ENCODE data around the gene TMEM145.

TMEM145 gene

GRCh38 chr19:42353341-42354015 is 40.4 kb downstream of the TMEM145 start:
- Mint-ChIP-seq H3K27ac (no peak overlapping the region), H3K4me3 (no peak overlapping the region), H3K4me1 (peaks cover 12% of the 10 kb centered on the region), H3K36me3 (peaks cover 15% of the 10 kb centered on the region), H3K9me3 (no peaks in the 10 kb centered on the region), H3K27me3 (no peaks in the 10 kb centered on the region)
- DNase-seq (ENCODE audit: low spot score in 2 of 2) (no peak), ATAC-seq (ENCODE audit: low read depth) (no peak)

GRCh38 chr19:42355896-42356295 is 42.8 kb downstream of the TMEM145 start:
- H3K27ac Mint-ChIP-seq = no peak overlapping the region
- no peak for DNase-seq (ENCODE audit: low spot score in 2 of 2)
- H3K27me3 Mint-ChIP-seq = no peaks in the 10 kb centered on the region
- no peaks in the 10 kb centered on the region for H3K9me3 Mint-ChIP-seq
- H3K4me1 Mint-ChIP-seq = peaks cover 9% of the 10 kb centered on the region
- no peak overlapping the region for H3K4me3 Mint-ChIP-seq
- ATAC-seq (ENCODE audit: low read depth) = no peak
- peaks cover 15% of the 10 kb centered on the region for H3K36me3 Mint-ChIP-seq

GRCh38 chr19:42356686-42357085 is 43.6 kb downstream of the TMEM145 start:
- Mint-ChIP-seq H3K4me1 (peaks cover 11% of the 10 kb centered on the region), H3K36me3 (peaks cover 18% of the 10 kb centered on the region), H3K27ac (no peak overlapping the region), H3K4me3 (no peak overlapping the region), H3K9me3 (no peaks in the 10 kb centered on the region), H3K27me3 (no peaks in the 10 kb centered on the region)
- DNase-seq (ENCODE audit: low spot score in 2 of 2) (no peak), ATAC-seq (ENCODE audit: low read depth) (no peak)

GRCh38 chr19:42357290-42357689 is 44.2 kb downstream of the TMEM145 start:
- H3K4me1 Mint-ChIP-seq = peaks cover 8% of the 10 kb centered on the region
- ATAC-seq (ENCODE audit: low read depth) = no peak
- H3K9me3 Mint-ChIP-seq = no peaks in the 10 kb centered on the region

GRCh38 chr19:42360787-42361544 is 47.9 kb downstream of the TMEM145 start:
- Mint-ChIP-seq H3K4me3 (no peak overlapping the region), H3K9me3 (peaks cover 1% of the 10 kb centered on the region), H3K27ac (peak overlapping the region; percentile 84), H3K4me1 (peaks cover 30% of the 10 kb centered on the region), H3K36me3 (peaks cover 11% of the 10 kb centered on the region), H3K27me3 (no peaks in the 10 kb centered on the region)
- ATAC-seq (ENCODE audit: low read depth) (no peak), DNase-seq (ENCODE audit: low spot score in 2 of 2) (no peak)

More at GRCh38 chr19:42357290-42357689, 44.2 kb downstream of the TMEM145 start:
- no peaks in the 10 kb centered on the region for H3K27me3 Mint-ChIP-seq
- no peak overlapping the region for H3K27ac Mint-ChIP-seq
- no peak for DNase-seq (ENCODE audit: low spot score in 2 of 2)
- H3K36me3 Mint-ChIP-seq = peaks cover 14% of the 10 kb centered on the region
- H3K4me3 Mint-ChIP-seq = no peak overlapping the region

GRCh38 chr19:42361545-42361910 is 48.4 kb downstream of the TMEM145 start:
- ATAC-seq (ENCODE audit: low read depth) (no peak), DNase-seq (ENCODE audit: low spot score in 2 of 2) (no peak)
- peaks cover 1% of the 10 kb centered on the region for H3K9me3 Mint-ChIP-seq
- H3K4me3 Mint-ChIP-seq = peak overlapping the region; percentile 21
- peaks cover 11% of the 10 kb centered on the region for H3K36me3 Mint-ChIP-seq
- peak overlapping the region; percentile 84 for H3K27ac Mint-ChIP-seq
- H3K4me1 Mint-ChIP-seq = peaks cover 32% of the 10 kb centered on the region
- no peaks in the 10 kb centered on the region for H3K27me3 Mint-ChIP-seq

- ATAC-seq (ENCODE audit: low read depth) = no peak
Measured at GRCh38 chr19:42362342-42362741, 49.2 kb downstream of the TMEM145 start.

GRCh38 chr19:42362891-42363440 is 49.9 kb downstream of the TMEM145 start:
- peaks cover 33% of the 10 kb centered on the region for H3K4me1 Mint-ChIP-seq
- no peaks in the 10 kb centered on the region for H3K27me3 Mint-ChIP-seq
- H3K36me3 Mint-ChIP-seq = peaks cover 9% of the 10 kb centered on the region
- DNase-seq (ENCODE audit: low spot score in 2 of 2) (no peak), ATAC-seq (ENCODE audit: low read depth) (no peak)
- H3K27ac Mint-ChIP-seq = peak overlapping the region; percentile 94
- H3K4me3 Mint-ChIP-seq = peak overlapping the region; percentile 14
- H3K9me3 Mint-ChIP-seq = peaks cover 1% of the 10 kb centered on the region

More at GRCh38 chr19:42362342-42362741, 49.2 kb downstream of the TMEM145 start:
- H3K4me3 Mint-ChIP-seq = no peak overlapping the region
- H3K27me3 Mint-ChIP-seq = no peaks in the 10 kb centered on the region
- H3K4me1 Mint-ChIP-seq = peaks cover 33% of the 10 kb centered on the region
- peaks cover 1% of the 10 kb centered on the region for H3K9me3 Mint-ChIP-seq
- no peak for DNase-seq (ENCODE audit: low spot score in 2 of 2)
- peaks cover 11% of the 10 kb centered on the region for H3K36me3 Mint-ChIP-seq
- H3K27ac Mint-ChIP-seq = no peak overlapping the region

GRCh38 chr19:42363614-42364346 is 50.7 kb downstream of the TMEM145 start:
- H3K27ac Mint-ChIP-seq = peak overlapping the region; percentile 94
- peak in 1 of 2 donors; percentile 47 for DNase-seq (ENCODE audit: low spot score in 2 of 2)

GRCh38 chr19:42366673-42367072 is 53.6 kb downstream of the TMEM145 start:
- Mint-ChIP-seq H3K9me3 (peaks cover 1% of the 10 kb centered on the region), H3K27me3 (no peaks in the 10 kb centered on the region), H3K36me3 (peaks cover 5% of the 10 kb centered on the region), H3K4me3 (peak overlapping the region; percentile 8), H3K4me1 (peaks cover 47% of the 10 kb centered on the region), H3K27ac (peak overlapping the region; percentile 65)
- ATAC-seq (ENCODE audit: low read depth) = no peak
- no peak for DNase-seq (ENCODE audit: low spot score in 2 of 2)

More at GRCh38 chr19:42363614-42364346, 50.7 kb downstream of the TMEM145 start:
- Mint-ChIP-seq H3K4me3 (peak overlapping the region; percentile 49), H3K9me3 (peaks cover 1% of the 10 kb centered on the region), H3K4me1 (peaks cover 37% of the 10 kb centered on the region), H3K27me3 (no peaks in the 10 kb centered on the region), H3K36me3 (peaks cover 9% of the 10 kb centered on the region)
- ATAC-seq (ENCODE audit: low read depth) = peak; percentile 71

- DNase-seq (ENCODE audit: low spot score in 2 of 2) (no peak), ATAC-seq (ENCODE audit: low read depth) (no peak)
- H3K4me3 Mint-ChIP-seq = no peak overlapping the region
- peaks cover 51% of the 10 kb centered on the region for H3K4me1 Mint-ChIP-seq
- no peaks in the 10 kb centered on the region for H3K27me3 Mint-ChIP-seq
- H3K9me3 Mint-ChIP-seq = peaks cover 1% of the 10 kb centered on the region
- H3K27ac Mint-ChIP-seq = peak overlapping the region; percentile 28
- H3K36me3 Mint-ChIP-seq = peaks cover 5% of the 10 kb centered on the region
Measured at GRCh38 chr19:42367929-42368328, 54.8 kb downstream of the TMEM145 start.

GRCh38 chr19:42368360-42368759 is 55.3 kb downstream of the TMEM145 start:
- no peaks in the 10 kb centered on the region for H3K27me3 Mint-ChIP-seq
- H3K27ac Mint-ChIP-seq = no peak overlapping the region
- ATAC-seq (ENCODE audit: low read depth) (no peak), DNase-seq (ENCODE audit: low spot score in 2 of 2) (no peak)
- no peak overlapping the region for H3K4me3 Mint-ChIP-seq
- peaks cover 47% of the 10 kb centered on the region for H3K4me1 Mint-ChIP-seq
- H3K36me3 Mint-ChIP-seq = peaks cover 5% of the 10 kb centered on the region
- peaks cover 1% of the 10 kb centered on the region for H3K9me3 Mint-ChIP-seq

- H3K9me3 Mint-ChIP-seq = no peaks in the 10 kb centered on the region
- DNase-seq (ENCODE audit: low spot score in 2 of 2) (no peak), ATAC-seq (ENCODE audit: low read depth) (no peak)
- peaks cover 43% of the 10 kb centered on the region for H3K4me1 Mint-ChIP-seq
- no peak overlapping the region for H3K4me3 Mint-ChIP-seq
- H3K27ac Mint-ChIP-seq = peak overlapping the region; percentile 20
- peaks cover 2% of the 10 kb centered on the region for H3K36me3 Mint-ChIP-seq
- no peaks in the 10 kb centered on the region for H3K27me3 Mint-ChIP-seq
Measured at GRCh38 chr19:42368765-42369164, 55.7 kb downstream of the TMEM145 start.

Data from memory B cell (primary cell).